HG02884 (cell line): ENCODE data around the gene TPPP2.

ENCODE experiments used
- ATAC-seq: cut with Tn5 transposase; IDR thresholded peaks from one replicate; pipeline ENCODE4 v1.9.1; 2021; ENCODE audit warnings: mild to moderate bottlenecking, moderate library complexity; ENCODE audit not compliant: unreplicated experiment

The TPPP2 gene

GRCh38 chr14:21056520-21057163 is 26.6 kb downstream of the TPPP2 start:
- ATAC-seq: no peak

DNA sequence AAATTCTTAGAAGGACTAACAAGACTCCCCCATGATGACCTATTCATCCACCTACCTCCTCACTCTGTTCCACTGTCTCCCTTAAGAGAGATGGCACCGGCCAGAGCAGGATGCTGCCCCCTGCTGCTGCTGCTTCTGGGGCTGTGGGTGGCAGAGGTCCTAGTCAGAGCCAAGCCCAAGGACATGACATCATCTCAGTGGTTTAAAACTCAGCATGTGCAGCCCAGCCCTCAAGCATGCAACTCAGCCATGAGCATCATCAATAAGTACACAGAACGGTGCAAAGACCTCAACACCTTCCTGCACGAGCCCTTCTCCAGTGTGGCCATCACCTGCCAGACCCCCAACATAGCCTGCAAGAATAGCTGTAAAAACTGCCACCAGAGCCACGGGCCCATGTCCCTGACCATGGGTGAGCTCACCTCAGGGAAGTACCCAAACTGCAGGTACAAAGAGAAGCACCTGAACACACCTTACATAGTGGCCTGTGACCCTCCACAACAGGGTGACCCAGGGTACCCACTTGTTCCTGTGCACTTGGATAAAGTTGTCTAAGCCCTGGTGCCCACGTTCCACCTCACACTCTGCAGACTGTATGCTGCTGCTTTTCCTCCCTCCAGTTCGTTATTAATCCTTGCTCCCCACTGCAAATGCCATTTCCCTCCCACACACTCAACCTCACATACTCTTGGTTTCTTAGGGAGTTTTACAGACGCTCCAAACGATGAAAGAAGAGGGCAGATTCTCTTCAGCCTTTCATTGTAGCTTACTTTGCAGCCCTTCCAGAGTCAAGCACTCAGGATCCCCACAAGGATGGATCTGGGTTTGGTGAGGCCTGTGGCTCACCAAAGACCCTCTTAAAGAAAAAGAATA is 28.0 kb downstream of the TPPP2 start, which contains the start of gene RNASE8:
RNASE8 (plus strand) TSS at position 20 of the 873 bp plus-strand sequence; CDS start at position 91, 71 bp downstream.
- ATAC-seq: no peak

GRCh38 chr14:21058903-21059302 is 28.9 kb downstream of the TPPP2 start:
- ATAC-seq: no peak

- ATAC-seq: no peak
Measured at GRCh38 chr14:21059842-21060613, 30.0 kb downstream of the TPPP2 start.

- no peak for ATAC-seq
Measured at GRCh38 chr14:21060614-21061346, 30.8 kb downstream of the TPPP2 start.

- no peak for ATAC-seq
Measured at GRCh38 chr14:21061347-21061668, 31.3 kb downstream of the TPPP2 start.

DNA sequence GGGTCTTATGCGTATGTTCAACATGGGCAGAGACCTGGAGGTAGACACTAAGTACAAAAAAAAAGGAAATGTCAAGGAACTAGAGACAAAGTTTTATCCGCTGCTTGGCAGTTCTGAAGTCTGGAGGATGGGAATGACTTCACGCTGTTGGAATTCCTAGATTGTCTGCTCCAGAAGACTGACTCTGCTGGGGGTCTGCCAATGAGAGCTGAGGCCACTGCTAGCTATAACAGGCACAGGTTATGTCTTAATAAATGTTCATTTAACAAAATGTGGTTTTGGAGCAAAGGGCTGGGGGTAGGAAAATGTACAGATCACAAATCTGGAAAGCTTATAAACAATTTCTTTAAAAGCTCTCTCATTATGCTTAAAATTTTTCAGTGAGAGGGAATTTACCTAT is 33.5 kb downstream of the TPPP2 start:
- ATAC-seq: no peak

DNA sequence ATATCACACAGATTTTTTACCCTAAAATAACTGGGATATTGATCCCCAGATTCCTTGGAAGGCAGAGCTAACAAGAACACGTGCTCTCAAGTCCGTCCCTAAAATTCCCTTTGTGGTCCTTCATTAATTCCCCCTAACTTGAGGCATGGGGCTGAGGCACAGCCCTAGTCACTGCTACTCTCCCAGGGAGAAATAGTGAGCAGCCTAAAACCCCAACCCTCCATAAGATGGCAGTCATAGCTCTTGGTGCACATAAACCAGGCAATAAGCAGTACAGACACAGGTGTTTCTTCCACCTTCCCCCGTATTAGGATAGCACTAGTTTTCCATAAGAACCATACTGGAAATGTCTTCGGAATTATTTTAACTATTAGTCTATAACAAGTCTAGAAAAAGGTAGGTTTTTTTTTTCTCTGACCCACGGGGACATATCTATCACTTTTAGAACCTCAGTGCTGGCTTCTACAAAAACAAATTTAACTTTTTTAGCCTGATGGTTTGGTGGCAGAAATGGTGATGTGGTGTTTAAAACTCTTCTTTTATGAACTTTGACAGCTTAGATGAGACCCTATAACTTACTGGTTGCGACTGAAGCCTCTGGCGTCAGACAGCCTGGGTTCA is 37.0 kb downstream of the TPPP2 start:
- no peak for ATAC-seq

GRCh38 chr14:21068521-21069387 is 38.7 kb downstream of the TPPP2 start:
- ATAC-seq: no peak

DNA sequence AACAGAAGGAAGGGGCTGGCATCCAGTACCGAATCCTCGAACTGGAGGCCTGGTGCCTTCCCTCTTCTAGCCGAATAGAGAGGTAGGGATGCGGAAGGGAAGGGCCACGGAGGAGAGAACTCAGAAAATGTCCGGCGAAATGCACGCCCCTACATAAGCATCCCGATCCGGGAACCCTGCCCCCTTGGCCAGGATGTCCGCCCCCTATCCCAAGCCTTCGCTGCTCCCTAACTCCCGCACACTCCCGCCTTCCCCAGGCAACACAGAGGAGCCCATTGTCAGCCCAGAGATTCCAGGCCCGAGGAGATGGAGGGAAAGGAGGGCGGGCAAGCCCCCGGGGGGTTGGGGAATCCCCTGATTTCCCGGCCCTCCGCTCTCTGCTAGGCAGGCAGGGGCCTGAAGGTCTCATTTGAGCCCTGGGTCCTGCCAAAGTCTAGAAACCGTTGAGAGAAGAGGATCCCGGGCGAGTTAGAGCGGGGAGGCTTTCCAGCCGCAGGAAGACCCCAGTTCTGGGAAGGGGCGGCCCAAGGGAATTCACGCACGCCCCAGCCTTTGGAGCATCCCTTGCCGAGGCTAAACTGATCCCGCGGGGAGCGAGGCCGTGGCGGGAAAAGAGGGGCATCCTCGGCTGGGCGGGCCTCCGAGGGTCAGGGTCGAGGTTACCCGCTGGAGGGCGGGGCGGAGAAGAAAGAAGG is 39.5 kb downstream of the TPPP2 start:
- ATAC-seq: no peak

DNA sequence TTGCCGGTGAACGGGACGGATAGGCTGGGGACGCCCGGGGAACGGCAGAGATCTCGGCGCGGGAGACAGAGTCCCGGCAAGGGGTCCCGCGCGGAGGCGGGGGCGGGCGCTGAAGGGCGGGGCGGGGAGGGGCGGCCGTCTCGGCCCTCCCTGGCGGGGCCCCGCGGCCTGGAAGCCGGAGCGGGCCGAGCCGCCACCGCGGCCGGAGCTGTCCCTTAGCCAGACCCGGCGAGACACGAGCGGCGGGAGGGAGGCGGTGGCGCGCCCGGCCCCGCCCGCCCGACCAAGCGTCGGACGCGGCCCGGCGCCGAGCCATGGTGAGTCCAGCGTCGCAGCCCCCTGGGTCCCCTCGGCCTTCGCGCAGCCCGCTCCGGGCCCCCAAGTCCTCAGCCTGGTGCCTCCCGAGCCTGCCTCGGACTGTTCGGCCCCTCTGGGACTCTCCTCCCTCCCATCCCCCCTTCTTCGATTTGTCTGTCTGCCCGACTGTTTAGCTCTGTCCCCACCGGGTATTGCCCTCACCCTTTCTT is 40.1 kb downstream of the TPPP2 start, which contains the start of gene ARHGEF40:
ARHGEF40 (plus strand) TSS at position 222 of the 527 bp plus-strand sequence; CDS start at position 315, 93 bp downstream.
- no peak for ATAC-seq

GRCh38 chr14:21070610-21071224 is 40.7 kb downstream of the TPPP2 start:
- ATAC-seq: no peak

- peak; percentile 58 for ATAC-seq
Measured at GRCh38 chr14:21071225-21072030, 41.4 kb downstream of the TPPP2 start.

DNA sequence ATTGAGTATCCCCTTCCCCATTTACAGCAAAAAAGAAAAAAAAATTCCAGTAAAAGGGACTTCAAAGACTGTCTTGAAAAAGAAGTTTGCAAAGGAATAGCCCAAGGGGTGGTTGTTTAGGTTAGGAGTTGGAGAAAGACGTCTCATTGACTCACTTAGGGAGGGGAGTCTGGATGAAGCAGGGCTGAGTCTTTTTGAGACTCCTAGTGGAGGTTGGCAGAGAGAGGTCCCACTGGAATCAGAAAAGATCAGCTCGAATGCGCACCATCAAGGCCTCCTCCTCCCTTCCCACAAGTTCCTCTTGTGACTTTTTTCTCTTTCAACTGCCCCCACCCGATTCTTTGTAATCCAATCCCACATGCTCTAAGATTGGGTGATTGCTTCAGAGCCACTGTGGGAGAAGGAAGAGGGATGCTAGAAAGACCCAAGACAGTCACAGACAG is 42.0 kb downstream of the TPPP2 start:
- no peak for ATAC-seq

GRCh38 chr14:21072781-21073339 is 42.8 kb downstream of the TPPP2 start:
- ATAC-seq: no peak

DNA sequence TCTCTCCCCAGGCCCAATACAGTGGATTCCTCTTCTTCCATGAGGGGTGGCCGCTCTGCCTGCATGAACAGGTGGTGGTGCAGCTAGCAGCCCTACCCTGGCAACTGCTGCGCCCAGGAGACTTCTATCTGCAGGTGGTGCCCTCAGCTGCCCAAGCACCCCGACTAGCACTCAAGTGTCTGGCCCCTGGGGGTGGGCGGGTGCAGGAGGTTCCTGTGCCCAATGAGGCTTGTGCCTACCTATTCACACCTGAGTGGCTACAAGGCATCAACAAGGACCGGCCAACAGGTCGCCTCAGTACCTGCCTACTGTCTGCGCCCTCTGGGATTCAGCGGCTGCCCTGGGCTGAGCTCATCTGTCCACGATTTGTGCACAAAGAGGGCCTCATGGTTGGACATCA is 43.9 kb downstream of the TPPP2 start:
- ATAC-seq: no peak
